ENCODE measurements around the gene RND2. TPM values are rescaled to one million over a fixed set of nuclear protein-coding genes. Genes with fewer than 3 reads are reported as not detected.

Gene RND2
- total RNA-seq, 2 donors from 2014 or later = 0.63 to 3.5 TPM

DNA sequence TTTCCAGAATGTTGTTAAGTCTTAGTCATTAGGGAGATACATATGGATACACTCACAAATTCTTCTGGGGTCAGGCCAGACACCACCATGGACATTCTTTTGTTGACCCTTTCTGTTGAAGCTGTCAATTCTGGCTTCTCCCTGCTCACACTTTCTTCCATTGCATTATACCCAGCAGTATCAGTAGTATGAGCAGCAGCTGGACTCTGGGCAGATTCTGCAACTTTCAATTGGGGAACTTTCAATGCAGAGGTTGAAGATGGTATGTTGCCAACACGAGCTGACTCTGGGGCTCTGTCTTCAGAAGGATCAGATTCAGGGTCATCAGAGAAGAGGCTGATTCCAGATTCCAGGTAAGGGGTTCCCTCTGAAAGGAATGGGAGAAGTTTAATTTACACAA lies 45.8 kb downstream of the RND2 start:
- Histone ChIP-seq H3K4me3 (no peak overlapping the region), H3K36me3 (no peaks in the 10 kb centered on the region), H3K4me1 (no peaks in the 10 kb centered on the region), H3K9me3 (no peaks in the 10 kb centered on the region), H3K27ac (no peak overlapping the region), H3K27me3 (no peaks in the 10 kb centered on the region)
- DNase-seq (ENCODE audit: low spot score) = no peak
- TF ChIP-seq, protein P1, sequence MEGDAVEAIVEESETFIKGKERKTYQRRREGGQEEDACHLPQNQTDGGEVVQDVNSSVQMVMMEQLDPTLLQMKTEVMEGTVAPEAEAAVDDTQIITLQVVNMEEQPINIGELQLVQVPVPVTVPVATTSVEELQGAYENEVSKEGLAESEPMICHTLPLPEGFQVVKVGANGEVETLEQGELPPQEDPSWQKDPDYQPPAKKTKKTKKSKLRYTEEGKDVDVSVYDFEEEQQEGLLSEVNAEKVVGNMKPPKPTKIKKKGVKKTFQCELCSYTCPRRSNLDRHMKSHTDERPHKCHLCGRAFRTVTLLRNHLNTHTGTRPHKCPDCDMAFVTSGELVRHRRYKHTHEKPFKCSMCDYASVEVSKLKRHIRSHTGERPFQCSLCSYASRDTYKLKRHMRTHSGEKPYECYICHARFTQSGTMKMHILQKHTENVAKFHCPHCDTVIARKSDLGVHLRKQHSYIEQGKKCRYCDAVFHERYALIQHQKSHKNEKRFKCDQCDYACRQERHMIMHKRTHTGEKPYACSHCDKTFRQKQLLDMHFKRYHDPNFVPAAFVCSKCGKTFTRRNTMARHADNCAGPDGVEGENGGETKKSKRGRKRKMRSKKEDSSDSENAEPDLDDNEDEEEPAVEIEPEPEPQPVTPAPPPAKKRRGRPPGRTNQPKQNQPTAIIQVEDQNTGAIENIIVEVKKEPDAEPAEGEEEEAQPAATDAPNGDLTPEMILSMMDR (IDR thresholded peaks at IDR 0.05) = no peak

DNA sequence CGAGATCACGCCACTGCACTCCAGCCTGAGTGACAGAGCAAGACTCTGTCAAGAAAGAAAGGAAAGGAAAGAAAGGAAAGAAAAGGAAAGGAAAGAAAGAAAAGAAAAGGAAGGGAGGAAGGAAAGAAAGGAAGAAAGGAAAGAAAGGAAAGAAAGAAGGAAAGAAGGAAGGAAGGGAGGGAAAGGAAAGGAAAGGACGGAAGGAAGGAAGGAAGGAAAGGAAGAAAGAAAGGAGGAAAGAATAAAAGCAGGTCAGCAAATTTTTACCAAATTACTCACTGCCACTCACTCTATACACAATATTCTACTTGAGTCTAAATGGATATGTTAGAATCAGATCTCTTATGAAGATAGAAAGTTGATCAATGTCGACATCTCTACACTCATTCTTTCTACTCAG lies 49.8 kb downstream of the RND2 start:
- no peak for DNase-seq (ENCODE audit: low spot score)
- TF ChIP-seq, protein P1 (IDR thresholded peaks at IDR 0.05) = no peak
- no peaks in the 10 kb centered on the region for H3K4me1 ChIP-seq

DNA sequence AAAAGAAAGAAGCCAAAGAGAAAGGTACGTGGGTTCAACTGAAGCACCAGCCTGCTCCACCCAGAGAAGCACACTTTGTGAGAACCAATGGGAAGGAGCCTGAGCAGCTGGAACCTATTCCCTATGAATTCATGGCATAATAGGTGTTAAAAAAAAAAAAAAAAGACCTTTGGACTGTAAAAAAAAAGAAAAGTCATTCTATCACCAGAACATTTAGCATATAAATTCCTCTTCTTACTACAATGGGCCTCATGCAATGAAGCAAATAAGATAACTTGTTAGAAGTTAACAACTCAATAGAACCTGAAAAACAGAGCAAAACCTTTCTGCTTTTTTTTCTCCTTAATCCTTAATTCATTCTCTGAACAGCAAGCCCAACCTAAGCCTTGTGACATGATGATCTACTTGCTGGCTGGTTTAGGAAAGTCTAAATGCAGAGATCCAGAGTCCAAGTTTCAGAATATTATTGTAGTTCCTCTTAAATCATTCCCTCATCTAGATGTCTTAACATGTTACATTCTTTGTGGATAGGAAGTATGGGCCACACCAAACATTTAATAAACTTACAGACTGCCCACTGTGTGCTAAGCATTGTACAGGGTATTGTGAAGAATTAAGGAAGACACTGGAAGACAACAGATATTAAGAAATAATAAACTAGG lies 54.7 kb downstream of the RND2 start:
- no peaks in the 10 kb centered on the region for H3K9me3 ChIP-seq
- no peak for DNase-seq (ENCODE audit: low spot score)
- H3K4me1 ChIP-seq = peaks cover 0 to 8% of the 10 kb centered on the region in 2 donors
- TF ChIP-seq, protein P1 (IDR thresholded peaks at IDR 0.05) = no peak
- H3K27me3 ChIP-seq = no peaks in the 10 kb centered on the region
- H3K36me3 ChIP-seq = no peaks in the 10 kb centered on the region
- no peak overlapping the region for H3K4me3 ChIP-seq
- no peak overlapping the region for H3K27ac ChIP-seq

More for the DNA sequence above, 49.8 kb downstream of the RND2 start:
- Histone ChIP-seq H3K36me3 (no peaks in the 10 kb centered on the region), H3K9me3 (no peaks in the 10 kb centered on the region), H3K4me3 (no peak overlapping the region), H3K27me3 (no peaks in the 10 kb centered on the region), H3K27ac (no peak overlapping the region)

Other genes starting within 250 kb of the RND2 start
- under 1 TPM in 1 of 2 donors, not detected in 1; 0.08 TPM for gene WNK4, start 244.6 kb upstream of the RND2 start, total RNA-seq
- 10 to 100 TPM; 71.6 to 77.4 TPM for gene COA3, start 226.5 kb upstream of the RND2 start, total RNA-seq
- gene CNTD1, start 226.4 kb upstream of the RND2 start, total RNA-seq = under 1 TPM in 1 of 2 donors, not detected in 1; 0.16 TPM
- gene BECN1, start 200.9 kb upstream of the RND2 start, total RNA-seq = 100 to 1,000 TPM in 1 of 2 donors, 10 to 100 TPM in 1; 67.9 to 105 TPM
- gene PSME3, start 191.8 kb upstream of the RND2 start, total RNA-seq = 10 to 100 TPM; 63.8 to 66.1 TPM
- gene AOC2, start 180.7 kb upstream of the RND2 start, total RNA-seq = under 1 TPM in 1 of 2 donors, not detected in 1; 0.55 TPM
- 10 to 100 TPM in 1 of 2 donors, 1 to 10 TPM in 1; 7.8 to 10.3 TPM for gene AOC3, start 174.0 kb upstream of the RND2 start, total RNA-seq
- not detected for gene G6PC1, start 124.4 kb upstream of the RND2 start, total RNA-seq
- 10 to 100 TPM; 17.8 to 24.6 TPM for gene AARSD1, start 60.8 kb upstream of the RND2 start, total RNA-seq
- 10 to 100 TPM; 29.6 to 52.3 TPM for gene PTGES3L, start 45.2 kb upstream of the RND2 start, total RNA-seq
- gene RUNDC1, start 44.7 kb upstream of the RND2 start, total RNA-seq = 10 to 100 TPM in 1 of 2 donors, 1 to 10 TPM in 1; 9.9 to 11.1 TPM
- 1,000 to 10,000 TPM in 1 of 2 donors, 100 to 1,000 TPM in 1; 551 to 1,071 TPM for gene RPL27, start 26.8 kb upstream of the RND2 start, total RNA-seq
- 10 to 100 TPM; 11.4 to 19.0 TPM for gene IFI35, start 18.4 kb upstream of the RND2 start, total RNA-seq
- 10 to 100 TPM; 51.4 to 99.8 TPM for gene VAT1, start 2.8 kb upstream of the RND2 start, total RNA-seq
- 1 to 10 TPM; 5.4 to 8.4 TPM for gene BRCA1, start 100.1 kb downstream of the RND2 start, total RNA-seq
- gene NBR1, start 146.0 kb downstream of the RND2 start, total RNA-seq = 100 to 1,000 TPM in 1 of 2 donors, 10 to 100 TPM in 1; 94.0 to 101 TPM
- gene TMEM106A, start 186.6 kb downstream of the RND2 start, total RNA-seq = 1 to 10 TPM; 2.4 to 3.5 TPM
- gene CCDC200, start 203.4 kb downstream of the RND2 start, total RNA-seq = not detected
- gene RNU2-1, start 208.7 kb downstream of the RND2 start, total RNA-seq = not detected